COR-L47 (cell line): ENCODE data around the gene ANGPTL3.
"Not testable (repeated sequence)": the region's sequence is repeated elsewhere in the genome, so short reads cannot be mapped to it uniquely, and the experiment has no call there.

ENCODE experiments used
- DNase-seq: peaks from one replicate; lab custom pipeline; 2025; lab: John Stamatoyannopoulos, UW

Gene ANGPTL3, protein sequence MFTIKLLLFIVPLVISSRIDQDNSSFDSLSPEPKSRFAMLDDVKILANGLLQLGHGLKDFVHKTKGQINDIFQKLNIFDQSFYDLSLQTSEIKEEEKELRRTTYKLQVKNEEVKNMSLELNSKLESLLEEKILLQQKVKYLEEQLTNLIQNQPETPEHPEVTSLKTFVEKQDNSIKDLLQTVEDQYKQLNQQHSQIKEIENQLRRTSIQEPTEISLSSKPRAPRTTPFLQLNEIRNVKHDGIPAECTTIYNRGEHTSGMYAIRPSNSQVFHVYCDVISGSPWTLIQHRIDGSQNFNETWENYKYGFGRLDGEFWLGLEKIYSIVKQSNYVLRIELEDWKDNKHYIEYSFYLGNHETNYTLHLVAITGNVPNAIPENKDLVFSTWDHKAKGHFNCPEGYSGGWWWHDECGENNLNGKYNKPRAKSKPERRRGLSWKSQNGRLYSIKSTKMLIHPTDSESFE

DNA sequence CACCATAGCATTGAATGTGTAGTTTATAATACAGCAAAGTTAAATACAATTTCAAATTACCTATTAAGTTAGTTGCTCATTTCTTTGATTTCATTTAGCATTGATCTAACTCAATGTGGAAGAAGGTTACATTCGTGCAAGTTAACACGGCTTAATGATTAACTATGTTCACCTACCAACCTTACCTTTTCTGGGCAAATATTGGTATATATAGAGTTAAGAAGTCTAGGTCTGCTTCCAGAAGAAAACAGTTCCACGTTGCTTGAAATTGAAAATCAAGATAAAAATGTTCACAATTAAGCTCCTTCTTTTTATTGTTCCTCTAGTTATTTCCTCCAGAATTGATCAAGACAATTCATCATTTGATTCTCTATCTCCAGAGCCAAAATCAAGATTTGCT, at the start of gene ANGPTL3:
TSS of gene ANGPTL3 (plus strand) at position 240 of the 400 bp plus-strand sequence. CDS start at position 287, 47 bp downstream.
- DNase-seq, result no peak

DNA sequence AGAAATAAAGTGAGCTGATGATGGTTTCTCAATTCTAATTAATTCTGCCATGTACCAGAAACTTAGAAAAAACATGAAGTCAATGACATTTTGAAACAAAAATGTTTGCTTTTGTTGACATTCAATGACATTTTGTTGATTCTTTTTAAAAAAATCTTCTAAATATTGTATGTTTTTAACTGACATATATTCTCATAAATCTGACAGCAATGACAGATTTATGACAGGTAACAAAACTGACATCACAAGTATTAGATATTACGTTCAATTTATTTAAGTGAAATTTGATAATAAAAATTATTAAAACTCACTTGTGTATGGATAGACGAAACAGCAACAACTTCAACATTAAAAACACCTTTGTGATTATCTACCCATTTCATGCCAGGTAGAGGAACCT, 36.0 kb upstream of the ANGPTL3 start:
- no peak for DNase-seq

DNA sequence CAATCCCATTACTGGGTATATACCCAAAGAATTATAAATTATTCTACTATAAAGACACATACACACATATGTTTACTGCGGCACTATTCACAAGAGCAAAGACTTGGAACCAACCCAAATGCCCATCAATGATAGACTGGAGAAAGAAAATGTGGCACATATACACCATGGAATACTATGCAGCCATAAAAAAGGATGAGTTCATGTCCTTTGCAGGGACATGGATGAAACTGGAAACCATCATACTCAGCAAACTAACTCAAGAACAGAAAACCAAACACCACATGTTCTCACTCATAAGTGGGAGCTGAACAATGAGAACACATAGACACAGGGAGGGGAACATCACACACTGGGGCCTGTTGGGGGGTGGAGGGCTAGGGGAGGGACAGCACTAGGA, 30.1 kb upstream of the ANGPTL3 start:
- DNase-seq, result not testable (repeated sequence)

DNA sequence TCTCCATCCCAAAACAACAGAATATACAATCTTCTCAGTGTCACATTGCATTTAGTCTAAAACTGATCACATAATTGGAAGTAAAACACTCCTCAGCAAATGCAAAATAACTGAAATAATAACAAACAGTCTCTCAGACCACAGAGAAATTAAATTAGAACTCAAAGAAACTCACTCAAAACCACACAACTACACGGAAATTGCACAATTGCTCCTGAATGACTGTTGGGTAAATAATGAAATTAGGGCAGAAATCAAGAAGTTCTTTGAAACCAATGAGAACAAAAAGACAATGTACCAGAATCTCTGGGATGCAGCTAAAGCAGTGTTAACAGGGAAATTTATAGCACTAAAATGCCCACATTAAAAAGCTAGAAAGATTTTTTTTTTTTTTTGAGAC, 29.4 kb upstream of the ANGPTL3 start:
- DNase-seq, result not testable (repeated sequence)

DNA sequence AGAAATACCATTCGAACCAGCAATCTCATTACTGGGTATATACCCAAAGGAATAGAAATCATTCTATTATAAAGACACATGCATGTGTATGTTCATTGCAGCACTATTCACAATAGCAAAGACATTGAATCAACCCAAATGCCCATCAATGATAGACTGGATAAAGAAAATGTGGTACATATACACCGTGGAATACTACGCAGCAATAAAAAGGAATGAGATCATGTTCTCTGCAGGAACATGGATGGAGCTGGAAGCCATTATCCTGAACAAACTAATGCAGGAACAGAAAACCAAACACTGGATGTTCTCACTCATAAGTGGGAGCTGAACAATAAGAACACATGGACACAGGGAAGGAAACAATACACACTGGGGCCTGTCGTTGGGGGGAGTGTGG, 25.8 kb upstream of the ANGPTL3 start:
- DNase-seq, result not testable (repeated sequence)

DNA sequence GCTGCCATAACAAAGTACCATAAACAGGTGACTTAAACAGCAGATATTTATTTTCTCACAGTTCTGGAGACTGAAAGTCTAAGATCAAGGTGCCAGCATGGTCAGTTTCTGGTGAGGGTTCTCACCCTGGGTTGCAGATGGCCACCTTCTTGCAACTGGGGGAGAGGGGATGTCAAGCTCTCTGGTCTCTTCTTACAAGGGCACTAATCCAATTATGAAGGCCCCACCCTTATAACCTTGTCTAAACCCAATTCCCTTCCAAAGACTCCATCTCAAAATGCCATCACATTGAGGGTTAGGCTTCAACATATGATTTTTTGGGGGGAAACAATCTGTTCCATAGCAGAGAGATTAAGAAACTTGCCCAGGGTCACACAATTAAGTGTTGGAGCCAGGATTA, 24.8 kb upstream of the ANGPTL3 start:
- no peak for DNase-seq

DNA sequence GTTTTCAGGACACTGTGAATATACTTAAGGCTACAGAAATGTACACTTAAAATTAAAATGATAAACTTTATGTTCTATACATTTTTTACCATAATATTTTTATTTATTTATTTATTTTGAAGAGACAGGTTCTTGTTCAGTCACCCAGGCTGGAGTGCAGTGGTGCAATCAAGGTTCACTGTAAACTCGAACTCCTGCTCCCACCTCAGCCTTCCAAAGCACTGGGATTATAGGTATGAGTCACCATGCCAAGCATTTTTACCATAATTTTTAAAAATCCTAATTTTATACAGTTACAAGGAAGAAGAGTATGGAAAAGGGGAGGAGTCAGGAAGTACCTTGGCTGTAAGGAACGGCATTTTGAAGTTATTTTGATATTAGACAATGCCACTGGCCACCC, 23.6 kb upstream of the ANGPTL3 start:
- no peak for DNase-seq

DNA sequence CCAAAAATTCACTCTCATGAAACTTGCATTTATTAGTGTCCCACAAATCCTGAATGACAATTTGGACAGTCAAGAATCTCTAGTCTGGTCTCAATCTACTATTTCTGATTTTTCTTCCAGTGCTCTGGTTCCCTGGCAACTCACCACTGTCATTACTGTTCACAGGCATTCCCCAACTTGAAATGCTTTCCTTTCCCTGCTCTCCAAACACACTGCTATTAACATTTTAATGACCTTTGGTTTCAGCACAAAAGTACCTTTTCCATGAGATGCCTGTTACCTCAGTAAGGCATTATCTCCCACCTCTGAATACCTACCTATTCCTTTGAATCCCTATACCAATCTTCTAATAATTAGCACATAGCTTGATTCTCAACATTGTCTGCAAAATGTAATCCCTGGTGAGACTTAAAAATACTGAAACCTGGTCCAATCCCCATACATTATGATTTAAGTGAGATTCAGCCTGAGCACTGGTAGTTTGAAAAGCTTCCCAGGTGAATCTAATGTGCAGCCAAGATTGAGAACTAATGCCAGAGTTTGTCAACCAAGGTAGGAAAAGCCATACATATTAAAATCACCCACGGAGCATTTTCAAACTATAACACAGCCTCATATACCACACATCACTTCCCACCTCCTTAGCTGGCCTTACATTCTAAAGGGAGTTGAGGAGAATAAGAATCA, 11.7 kb upstream of the ANGPTL3 start:
- no peak for DNase-seq

DNA sequence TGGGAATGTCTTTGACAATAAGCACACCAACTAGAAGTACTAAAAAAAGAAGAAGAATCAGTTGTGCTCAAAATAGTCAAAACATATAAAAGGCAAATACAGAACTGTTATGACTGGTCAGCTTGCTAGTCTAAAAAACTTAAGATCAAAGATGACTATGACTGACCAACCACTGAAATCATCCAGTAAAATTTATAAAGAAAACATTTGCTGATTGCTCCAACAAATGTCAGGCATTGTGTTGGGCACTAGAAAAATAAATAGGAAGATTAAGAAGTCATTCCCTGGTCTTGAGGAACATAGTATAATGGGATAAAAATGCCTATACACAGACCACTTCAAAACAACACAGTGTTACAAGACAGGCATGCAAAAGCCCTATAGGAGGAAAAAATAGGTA, 9.3 kb upstream of the ANGPTL3 start:
- DNase-seq, result no peak

DNA sequence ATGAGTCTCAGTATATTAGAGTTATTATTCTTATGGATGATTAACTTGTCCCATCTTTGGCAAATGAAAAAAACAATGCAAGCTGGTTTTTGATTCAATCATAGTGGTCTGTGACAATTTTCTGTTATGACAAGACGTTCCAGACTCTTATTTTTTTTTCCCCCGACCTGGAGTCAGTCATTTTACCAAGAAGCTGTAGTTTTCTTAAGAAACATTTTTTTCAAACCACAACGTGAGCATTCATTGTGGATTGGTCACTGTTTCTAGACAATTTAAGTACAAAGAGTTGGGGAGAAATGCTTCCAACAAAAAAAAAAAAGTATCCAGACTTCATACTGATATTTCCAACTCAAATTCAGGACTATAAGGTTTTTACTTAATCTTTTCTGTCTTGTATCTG, 8.0 kb upstream of the ANGPTL3 start:
- DNase-seq, result no peak

DNA sequence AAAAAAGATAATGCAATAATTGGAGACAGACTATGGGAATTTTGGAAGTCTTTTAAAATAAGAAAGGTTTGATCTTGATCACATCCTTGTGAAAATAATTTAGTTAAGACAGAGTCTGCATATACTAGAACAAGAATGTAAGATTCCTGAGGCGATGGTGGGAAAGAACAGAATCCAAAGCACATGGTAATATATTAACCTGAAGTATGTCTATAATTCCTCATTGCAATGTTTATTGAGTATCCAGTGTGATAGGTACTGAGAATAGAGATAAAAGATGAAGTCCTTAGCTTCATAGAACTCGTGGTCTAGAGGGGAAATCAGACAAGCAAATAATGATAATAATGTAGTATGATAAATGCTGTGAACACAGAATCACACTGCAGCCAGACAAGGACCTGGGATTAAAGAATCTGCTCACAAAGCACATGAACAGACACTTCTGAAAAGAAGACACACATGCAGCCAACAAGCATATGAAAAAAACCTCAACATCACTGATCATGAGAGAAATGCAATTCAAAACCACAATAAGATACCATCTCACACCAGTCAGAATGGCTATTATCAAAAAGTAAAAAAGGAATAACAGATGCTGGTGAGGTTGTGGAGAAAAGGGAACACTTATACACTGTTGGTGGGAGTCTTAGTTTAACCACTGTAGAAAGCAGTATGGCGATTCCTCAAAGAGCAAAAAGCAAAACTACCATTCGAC, 6.9 kb upstream of the ANGPTL3 start:
- DNase-seq, result no peak

DNA sequence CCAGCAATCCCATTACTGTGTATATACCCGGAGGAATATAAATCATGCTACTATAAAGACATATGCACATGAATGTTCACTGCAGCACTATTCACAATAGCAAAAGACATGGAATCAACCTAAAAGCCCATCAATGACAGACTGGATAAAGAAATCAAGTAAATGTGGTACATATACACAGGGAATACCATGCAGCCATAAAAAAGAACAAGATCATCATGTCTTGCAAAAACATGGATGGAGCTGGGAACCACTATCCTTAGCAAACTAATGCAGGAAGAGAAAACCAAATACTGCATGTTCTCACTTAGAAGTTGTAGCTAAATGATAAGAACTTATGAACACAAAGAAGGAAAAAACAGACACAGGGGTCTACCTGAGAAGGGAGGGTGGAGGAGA, 6.4 kb upstream of the ANGPTL3 start:
- no peak for DNase-seq

DNA sequence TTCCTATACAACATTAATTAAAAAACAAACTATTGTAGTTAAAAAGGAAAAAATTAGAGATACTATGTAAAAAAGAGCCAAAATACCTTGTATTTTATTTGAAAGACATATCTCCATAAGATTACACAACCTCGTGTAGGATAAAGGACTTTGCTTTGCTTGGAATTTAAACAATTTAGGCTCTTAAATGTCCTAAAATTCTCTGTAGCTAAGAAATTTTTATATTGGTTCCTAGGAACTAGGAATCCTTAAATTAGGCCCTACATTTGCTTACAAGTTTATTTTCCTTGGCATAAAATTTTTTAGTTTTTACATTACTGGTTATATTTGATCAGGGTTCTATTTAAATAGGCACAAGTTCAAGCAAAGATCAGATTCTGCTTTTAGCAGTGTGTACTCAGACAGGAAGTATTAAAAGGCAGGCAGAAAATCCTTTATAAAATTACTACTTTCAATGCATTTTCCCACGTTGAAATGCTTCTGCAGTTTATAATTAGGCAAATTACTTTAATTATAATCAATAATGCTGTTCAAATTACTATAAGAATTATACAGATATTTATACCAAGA, 3.4 kb upstream of the ANGPTL3 start:
- DNase-seq, result no peak

DNA sequence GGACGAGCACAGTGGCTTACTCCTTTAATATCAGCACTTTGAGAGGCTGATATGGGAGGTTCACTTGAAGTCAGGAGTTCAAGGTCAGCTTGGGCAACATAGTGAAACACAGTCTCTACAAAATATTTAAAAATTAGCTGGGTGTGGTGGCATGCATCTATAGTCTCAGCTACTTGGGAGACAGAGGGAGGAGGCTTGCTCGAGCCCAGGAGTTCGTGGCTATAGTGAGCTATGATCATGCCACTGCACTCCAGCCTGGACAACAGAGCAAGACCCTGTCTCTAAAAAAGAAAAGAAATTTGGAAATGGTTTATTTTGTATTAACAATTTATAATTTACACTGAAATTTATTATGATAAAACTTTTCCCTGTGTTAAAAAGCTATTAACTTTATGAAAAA, 1.7 kb upstream of the ANGPTL3 start:
- no peak for DNase-seq

DNA sequence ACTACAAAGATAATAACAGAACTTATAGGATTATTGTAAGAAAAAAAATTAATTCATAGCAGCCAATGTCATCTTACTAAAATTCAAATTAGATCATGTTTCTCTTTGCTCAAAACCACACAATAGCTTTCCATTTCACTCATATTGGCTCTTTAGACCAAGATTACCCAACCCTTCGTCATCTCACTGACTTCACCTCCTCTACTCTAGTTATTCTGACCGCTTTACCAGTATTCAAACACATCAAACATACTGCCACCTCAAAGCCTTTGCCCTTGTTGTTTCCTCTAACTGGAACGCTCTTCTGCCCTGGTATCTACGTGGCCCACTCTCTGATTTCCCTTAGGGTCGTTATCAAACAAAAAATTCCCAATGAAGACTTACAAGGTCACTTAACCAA, 1.7 kb downstream of the ANGPTL3 start:
- DNase-seq, result no peak

DNA sequence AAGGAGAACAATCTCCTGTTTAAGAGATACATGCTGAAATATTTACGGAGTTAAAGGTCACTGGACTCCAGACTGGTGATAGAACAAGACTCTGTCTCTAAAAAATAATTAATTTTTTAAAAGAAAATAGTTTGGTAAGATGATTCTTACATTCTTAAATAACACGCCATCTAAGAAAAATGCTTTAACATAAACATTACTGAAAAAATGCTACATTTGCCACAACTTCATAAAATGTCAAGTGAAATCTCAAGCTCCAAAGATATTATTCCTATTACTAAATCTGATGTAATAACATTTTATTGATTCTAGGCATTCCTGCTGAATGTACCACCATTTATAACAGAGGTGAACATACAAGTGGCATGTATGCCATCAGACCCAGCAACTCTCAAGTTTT, 4.1 kb downstream of the ANGPTL3 start:
- no peak for DNase-seq

DNA sequence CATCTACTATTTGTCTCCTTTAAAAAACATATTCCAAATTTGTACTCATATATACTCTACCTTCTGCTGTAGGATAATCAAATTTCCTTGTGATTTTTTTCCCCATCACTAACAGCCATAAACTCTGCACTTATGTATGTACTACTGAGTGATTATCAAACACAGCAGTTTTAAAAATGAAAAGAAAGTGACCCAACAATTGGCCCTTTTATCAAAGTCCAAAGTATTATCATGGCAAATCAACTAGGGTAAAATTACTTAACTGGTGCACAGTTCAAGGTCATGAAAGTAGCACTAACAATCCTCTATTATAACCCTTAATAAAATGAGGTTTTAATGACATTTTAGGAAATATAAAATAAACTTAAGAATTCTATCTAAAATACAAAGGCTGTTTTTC, 11.6 kb downstream of the ANGPTL3 start:
- no peak for DNase-seq

DNA sequence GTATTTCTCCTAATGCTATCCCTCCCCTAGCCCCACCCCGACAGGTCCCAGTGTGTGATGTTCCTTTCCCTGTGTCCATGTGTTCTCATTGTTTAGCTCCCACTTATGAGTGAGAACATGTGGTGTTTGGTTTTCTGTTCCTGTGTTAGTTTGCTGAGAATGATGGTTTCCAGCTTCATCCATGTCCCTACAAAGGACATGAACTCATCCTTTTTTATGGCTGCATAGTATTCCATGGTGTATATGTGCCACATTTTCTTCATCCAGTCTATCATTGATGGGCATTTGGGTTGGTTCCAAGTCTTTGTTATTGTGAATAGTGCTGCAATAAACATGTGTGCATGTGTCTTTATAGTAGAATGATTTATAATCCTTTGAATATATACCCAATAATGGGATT, 13.3 kb downstream of the ANGPTL3 start:
- not testable (repeated sequence) for DNase-seq

DNA sequence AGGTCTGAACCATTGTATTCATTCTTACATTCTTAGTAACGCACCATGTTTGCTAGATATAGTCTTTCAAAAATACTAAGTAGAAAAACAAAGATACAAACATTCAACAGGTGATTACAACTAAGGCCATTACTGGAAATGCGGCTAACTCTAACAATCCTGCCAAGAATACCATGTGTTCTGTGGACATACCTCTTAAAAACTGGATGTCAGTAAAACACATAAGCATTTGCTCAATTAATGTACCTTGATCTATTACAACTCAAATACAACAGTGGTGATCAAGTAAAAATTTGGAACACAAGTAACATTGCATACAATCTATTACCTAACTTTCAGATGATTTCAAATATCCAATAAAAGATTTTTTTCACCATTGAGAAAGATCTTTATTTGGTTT, 15.4 kb downstream of the ANGPTL3 start:
- no peak for DNase-seq

DNA sequence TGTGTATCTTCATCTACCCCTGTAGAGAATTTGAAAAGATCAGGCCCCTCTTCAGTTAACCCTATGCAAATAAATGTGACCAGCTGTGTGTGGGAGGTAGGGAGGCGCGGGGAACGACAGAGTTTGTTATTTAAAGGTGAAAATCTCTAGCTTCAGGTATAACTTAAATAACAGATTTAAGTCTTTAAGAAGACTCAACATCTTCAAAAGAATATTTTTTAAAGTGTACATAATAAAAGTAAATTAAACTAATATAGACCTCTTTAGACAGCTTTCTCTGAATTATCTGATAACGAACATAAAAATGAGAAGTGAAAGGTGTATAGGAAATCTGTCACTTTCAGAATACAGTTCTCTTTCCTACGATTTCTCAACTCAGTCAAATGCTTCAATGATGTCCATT, 16.0 kb downstream of the ANGPTL3 start:
- no peak for DNase-seq

DNA sequence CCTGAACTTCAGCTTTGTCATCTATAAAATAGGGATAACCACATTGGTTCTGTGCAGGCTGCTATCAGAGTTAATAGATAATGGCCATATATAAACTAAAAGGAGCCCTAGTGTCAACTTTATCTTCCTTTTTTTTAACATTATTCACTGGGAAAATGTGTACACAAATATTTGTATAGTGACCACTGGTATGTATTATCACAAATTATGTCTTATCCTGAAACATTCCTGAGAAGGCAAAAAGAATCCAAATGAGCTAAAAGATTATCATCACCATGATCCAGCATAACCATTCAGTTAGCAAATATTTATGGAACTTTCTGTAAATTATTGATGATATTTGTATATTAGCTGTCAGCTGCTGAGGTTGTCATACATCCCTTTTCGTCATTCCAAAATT, 16.6 kb downstream of the ANGPTL3 start:
- DNase-seq, result no peak

DNA sequence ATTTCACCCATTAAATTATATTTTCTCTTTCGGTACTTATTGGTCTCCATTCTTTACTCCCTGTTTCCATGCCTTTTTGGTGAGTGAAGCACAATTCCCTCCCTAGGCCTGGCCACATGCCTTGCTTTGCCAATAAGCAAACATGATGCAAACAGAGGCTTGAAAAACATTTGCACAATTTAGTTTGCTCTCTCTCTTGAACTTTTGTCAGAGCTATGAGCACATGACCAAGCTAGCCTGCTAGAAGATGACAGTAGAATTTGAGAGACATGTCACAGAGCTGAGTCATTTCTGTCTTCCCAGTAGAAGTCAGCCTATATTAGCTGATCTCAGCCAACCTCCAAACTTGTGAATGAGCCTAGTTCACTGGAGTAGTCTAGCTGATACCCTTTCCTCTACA, 24.6 kb downstream of the ANGPTL3 start:
- no peak for DNase-seq

DNA sequence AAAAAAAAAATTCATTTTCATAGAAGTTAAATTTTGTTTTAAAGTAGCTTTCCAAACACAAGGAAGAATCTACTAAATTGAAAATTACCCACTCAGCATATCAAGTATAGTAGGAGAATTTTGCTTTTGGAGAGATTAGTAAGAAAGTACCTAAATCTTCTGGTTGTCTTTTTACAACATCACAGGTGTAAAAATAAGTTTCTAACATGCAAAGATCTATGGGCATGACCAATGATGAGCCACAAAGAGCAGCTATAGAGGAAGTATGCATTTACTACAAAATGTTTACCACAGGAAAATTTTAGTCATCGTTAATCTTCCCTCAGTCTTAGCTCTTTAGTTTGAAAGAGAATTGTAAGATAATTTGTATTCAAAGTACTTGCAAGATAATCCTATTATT, 28.1 kb downstream of the ANGPTL3 start:
- no peak for DNase-seq
